CD4-positive, alpha-beta T cell treated with Interleukin-21 for 1 hour (primary cell): ENCODE results near the gene CBS.
"Not testable (repeated sequence)": the region's sequence is repeated elsewhere in the genome, so short reads cannot be mapped to it uniquely, and the experiment has no call there.

Experiments
- DNase-seq: peaks from one replicate; pipeline ENCODE4 v3.0.0-alpha.2; 2020

CBS gene

GRCh38 chr21:43066690-43067089 is 8.9 kb downstream of the CBS start:
- DNase-seq, result not testable (repeated sequence)

GRCh38 chr21:43065991-43066390 is 9.6 kb downstream of the CBS start:
- not testable (repeated sequence) for DNase-seq

- DNase-seq, result not testable (repeated sequence)
Measured at GRCh38 chr21:43064265-43064917, 11.2 kb downstream of the CBS start.

- not testable (repeated sequence) for DNase-seq
Measured at GRCh38 chr21:43062955-43063664, 12.5 kb downstream of the CBS start.

- DNase-seq, result not testable (repeated sequence)
Measured at GRCh38 chr21:43053112-43053511, 22.5 kb downstream of the CBS start.

- not testable (repeated sequence) for DNase-seq
Measured at GRCh38 chr21:43045876-43046821, 29.5 kb downstream of the CBS start.

- not testable (repeated sequence) for DNase-seq
Measured at GRCh38 chr21:43045165-43045875, 30.3 kb downstream of the CBS start.

GRCh38 chr21:43044547-43044946 is 31.1 kb downstream of the CBS start:
- not testable (repeated sequence) for DNase-seq

- DNase-seq, result not testable (repeated sequence)
Measured at GRCh38 chr21:43043291-43043690, 32.3 kb downstream of the CBS start.

GRCh38 chr21:43042169-43042568 is 33.5 kb downstream of the CBS start:
- DNase-seq, result not testable (repeated sequence)

- DNase-seq, result not testable (repeated sequence)
Measured at GRCh38 chr21:43038659-43039044, 37.0 kb downstream of the CBS start.

- not testable (repeated sequence) for DNase-seq
Measured at GRCh38 chr21:43037918-43038658, 37.5 kb downstream of the CBS start.

GRCh38 chr21:43036889-43037288 is 38.7 kb downstream of the CBS start:
- DNase-seq, result not testable (repeated sequence)

GRCh38 chr21:43034826-43035225 is 40.8 kb downstream of the CBS start:
- no peak for DNase-seq

- DNase-seq, result no peak
Measured at GRCh38 chr21:43034101-43034500, 41.5 kb downstream of the CBS start.

- no peak for DNase-seq
Measured at GRCh38 chr21:43031121-43031619, 44.5 kb downstream of the CBS start.

GRCh38 chr21:43029785-43030184 is 45.9 kb downstream of the CBS start:
- no peak for DNase-seq

GRCh38 chr21:43027846-43028731 is 47.5 kb downstream of the CBS start:
- DNase-seq, result no peak

- no peak for DNase-seq
Measured at GRCh38 chr21:43025636-43026180, 49.9 kb downstream of the CBS start.

- DNase-seq, result no peak
Measured at GRCh38 chr21:43024439-43025136, 51.0 kb downstream of the CBS start.
